ENCODE measurements around the gene FIGN.

- TF ChIP-seq POLR2A (IDR thresholded peaks at IDR 0.05; ENCODE audit: low read depth, low read length) (no peak), POLR2AphosphoS5 (IDR thresholded peaks at IDR 0.05; ENCODE audit: insufficient read depth, low read depth, low read length) (no peak), EZH2 (IDR thresholded peaks at IDR 0.05; ENCODE audit: borderline replicate concordance, low read depth, low read length, severe bottlenecking) (no peak), CTCF (IDR thresholded peaks at IDR 0.05; ENCODE audit: extremely low read depth in 1 of 2, insufficient read depth in 1 of 2, low read depth in 1 of 2, low read length in 2 of 2) (no peak), MYC (IDR thresholded peaks at IDR 0.05; ENCODE audit: low read depth, low read length) (no peak), FOS (IDR thresholded peaks at IDR 0.05; ENCODE audit: borderline replicate concordance, insufficient read depth, low read length) (no peak), JUN (IDR thresholded peaks at IDR 0.05; ENCODE audit: borderline replicate concordance, insufficient read depth, insufficient read length, low read depth) (no peak)
- TF ChIP-seq, protein P1, sequence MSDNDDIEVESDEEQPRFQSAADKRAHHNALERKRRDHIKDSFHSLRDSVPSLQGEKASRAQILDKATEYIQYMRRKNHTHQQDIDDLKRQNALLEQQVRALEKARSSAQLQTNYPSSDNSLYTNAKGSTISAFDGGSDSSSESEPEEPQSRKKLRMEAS (IDR thresholded peaks at IDR 0.05; ENCODE audit: insufficient read depth, insufficient read length): no peak
Measured at GRCh38 chr2:163732727-163733126, 3.1 kb downstream of the FIGN start.
